HepG2 (cell line): ENCODE data around the gene ZMYND8. TPM values are rescaled to one million over a fixed set of nuclear protein-coding genes. Genes with fewer than 3 reads are reported as not detected.

Source experiments
- ATAC-seq: fragments of 200-7000 bp; cut with Tn5 transposase; 3 replicates; pipeline ENCODE4 v1.9.1; 2020; ENCODE audit warnings: mild to moderate bottlenecking, moderate library complexity
- BruUV-seq: library from RNA; stranded (reverse); fragments of 400-500 nt; replicated peaks from 2 replicates; lab custom pipeline; 2021; lab: Mats Ljungman, UMichigan
- CTCF ChIA-PET: fragments of 300-600 bp; formaldehyde crosslinking; extraction: SDS; loops from one replicate; lab custom pipeline; 2021; ENCODE audit warnings: low total read pairs, inconsistent platforms, low intra/inter-chr PET ratio; lab: Yijun Ruan, JAX
- POLR2A ChIA-PET: fragments of 350-600 bp; sonication (Branson Sonifier 250); formaldehyde crosslinking; loops from one replicate; lab custom pipeline; 2020; ENCODE audit warnings: antibody characterized with exemption, inconsistent platforms; lab: Yijun Ruan, JAX
- DNase-seq: peaks from one replicate; pipeline ENCODE4 v3.0.0-alpha.2; 2015; ENCODE audit warnings: low spot score
- FAIRE-seq: peaks from 3 replicates; lab custom pipeline; 2011; peaks lifted over from hg19 to GRCh38; lab: Jason Lieb, UNC
- H2AFZ ChIP-seq: one replicate; pipeline ENCODE4 v1.6.1; 2011; ENCODE audit warnings: low read length, inconsistent platforms
- H3K27ac ChIP-seq: fragments of 300-600 bp; 3 replicates; pipeline ENCODE4 v1.8.0; 2011; ENCODE audit warnings: mixed run types, mild to moderate bottlenecking, mixed read lengths, low read length, inconsistent platforms; ENCODE audit not compliant: insufficient read depth; ENCODE audit errors: extremely low read length
- H3K27me3 ChIP-seq, 2 experiments: fragments of 200-600 bp in 1 of 2; 2 replicates in 1 of 2; 3 replicates in 1 of 2; pipeline versions ENCODE4 v1.6.0 to v1.8.0; 2011; ENCODE audit warnings: low read length in 2 of 2, mild to moderate bottlenecking in 2 of 2, moderate library complexity in 2 of 2, inconsistent platforms in 1 of 2; ENCODE audit not compliant: insufficient read depth in 2 of 2, control insufficient read depth in 1 of 2
- H3K36me3 ChIP-seq, 2 experiments: fragments of 200-600 bp in 1 of 2; replicated peaks in 1 of 2; 2 replicates in 1 of 2; 3 replicates in 1 of 2; pipeline versions ENCODE4 v1.5.1 to v1.8.0; 2011; ENCODE audit warnings: low read length in 2 of 2, inconsistent platforms in 1 of 2; ENCODE audit not compliant: insufficient read depth in 2 of 2, control insufficient read depth in 1 of 2
- H3K4me1 ChIP-seq: 2 replicates; pipeline ENCODE4 v1.5.1; 2012; ENCODE audit warnings: low read length, inconsistent platforms; ENCODE audit not compliant: insufficient read depth
- H3K4me2 ChIP-seq: 2 replicates; pipeline ENCODE4 v1.6.0; 2011; ENCODE audit warnings: low read depth, low read length, inconsistent platforms
- H3K4me3 ChIP-seq, 3 experiments: fragments of 200-600 bp in 1 of 3; sonication (generic), shearing (Covaris generic) in 1 of 3; replicated peaks in 1 of 3; 2 replicates each; pipeline ENCODE4 v1.5.1; 2011 to 2016; ENCODE audit warnings: low read length in 3 of 3, inconsistent platforms in 2 of 3, low read depth in 2 of 3, mild to moderate bottlenecking in 2 of 3, control low read depth in 1 of 3, mixed read lengths in 1 of 3; ENCODE audit not compliant: insufficient read depth in 1 of 3
- H3K79me2 ChIP-seq: one replicate; pipeline ENCODE4 v1.6.1; 2011; ENCODE audit warnings: low read length, inconsistent platforms; ENCODE audit not compliant: insufficient read depth
- H3K9ac ChIP-seq: 2 replicates; pipeline ENCODE4 v1.6.0; 2011; ENCODE audit warnings: mild to moderate bottlenecking, low read depth, low read length, inconsistent platforms; ENCODE audit not compliant: insufficient read depth
- H3K9me3 ChIP-seq: 2 replicates; pipeline ENCODE4 v1.5.1; 2012; ENCODE audit warnings: mild to moderate bottlenecking, low read length
- H4K20me1 ChIP-seq: 2 replicates; pipeline ENCODE4 v1.6.0; 2011; ENCODE audit warnings: inconsistent platforms, mild to moderate bottlenecking, low read length, moderate library complexity; ENCODE audit not compliant: insufficient read depth
- AKAP8 ChIP-seq: sonication (generic); formaldehyde crosslinking; IDR thresholded peaks from 2 replicates; pipeline ENCODE4 v1.5.1; 2020; ENCODE audit warnings: mild to moderate bottlenecking, missing genetic modification reagents
- ELF3 ChIP-seq: IDR thresholded peaks from 2 replicates; pipeline ENCODE4 v1.6.1; 2016; ENCODE audit warnings: missing genetic modification reagents, missing compliant biosample characterization
- GPBP1L1 ChIP-seq: sonication (generic); formaldehyde crosslinking; IDR thresholded peaks from 2 replicates; pipeline ENCODE4 v1.5.0; 2020; ENCODE audit warnings: mild to moderate bottlenecking, missing genetic modification reagents
- HOXA9 ChIP-seq: sonication (generic); formaldehyde crosslinking; IDR thresholded peaks from 2 replicates; pipeline ENCODE4 v1.8.1; 2022; ENCODE audit warnings: missing genetic modification reagents, mild to moderate bottlenecking, moderate library complexity, borderline replicate concordance
- IKZF1 ChIP-seq: fragments of 450-650 bp; IDR thresholded peaks from 2 replicates; pipeline ENCODE4 v1.7.1; 2016
- KMT2A ChIP-seq: sonication (generic); formaldehyde crosslinking; IDR thresholded peaks from 2 replicates; pipeline ENCODE4 v1.4.0; 2020; ENCODE audit warnings: missing genetic modification reagents
- MTA1 ChIP-seq: sonication (generic); formaldehyde crosslinking; IDR thresholded peaks from 2 replicates; pipeline ENCODE4 v1.4.0; 2020; ENCODE audit warnings: missing genetic modification reagents, mild to moderate bottlenecking, borderline replicate concordance
- NCOA2 ChIP-seq: sonication (generic); formaldehyde crosslinking; IDR thresholded peaks from 2 replicates; pipeline ENCODE4 v1.8.0; 2022; ENCODE audit warnings: inconsistent platforms
- NCOR1 ChIP-seq: fragments of 200-600 bp; sonication (generic); IDR thresholded peaks from 2 replicates; pipeline ENCODE4 v1.7.0; 2017; ENCODE audit warnings: antibody characterized with exemption, low read length, borderline replicate concordance
- PRPF4 ChIP-seq: fragments of 200-400 bp; formaldehyde crosslinking; IDR thresholded peaks from 2 replicates; pipeline ENCODE4 v1.6.1; 2016; ENCODE audit warnings: low read length, low read depth; ENCODE audit not compliant: poor library complexity, severe bottlenecking
- RBAK ChIP-seq: sonication (generic); formaldehyde crosslinking; IDR thresholded peaks from 2 replicates; pipeline ENCODE4 v1.5.1; 2020; ENCODE audit warnings: mild to moderate bottlenecking, missing genetic modification reagents
- RFX5 ChIP-seq: IDR thresholded peaks from 2 replicates; pipeline ENCODE4 v1.6.1; 2011; ENCODE audit warnings: low read depth, low read length, improper control_type of control experiment
- TOE1 ChIP-seq: sonication (generic); formaldehyde crosslinking; IDR thresholded peaks from 2 replicates; pipeline ENCODE4 v1.4.0; 2020; ENCODE audit warnings: mild to moderate bottlenecking, missing genetic modification reagents
- ZMYM3 ChIP-seq: sonication (generic); formaldehyde crosslinking; IDR thresholded peaks from 2 replicates; pipeline ENCODE4 v1.5.1; 2020; ENCODE audit warnings: mild to moderate bottlenecking, missing genetic modification reagents
- ZNF276 ChIP-seq: sonication (generic); formaldehyde crosslinking; IDR thresholded peaks from 2 replicates; pipeline ENCODE4 v1.4.0; 2020; ENCODE audit warnings: mild to moderate bottlenecking, low read depth, missing genetic modification reagents
- ZNF432 ChIP-seq: sonication (generic); formaldehyde crosslinking; IDR thresholded peaks from 2 replicates; pipeline ENCODE4 v1.5.0; 2020; ENCODE audit warnings: missing genetic modification reagents, mild to moderate bottlenecking, borderline replicate concordance
- ZNF740 ChIP-seq: sonication (generic); formaldehyde crosslinking; IDR thresholded peaks from 2 replicates; pipeline ENCODE4 v1.4.0; 2020; ENCODE audit warnings: missing genetic modification reagents
- ZSCAN22 ChIP-seq: sonication (generic); formaldehyde crosslinking; IDR thresholded peaks from 2 replicates; pipeline ENCODE4 v1.4.0; 2020; ENCODE audit warnings: mild to moderate bottlenecking, missing genetic modification reagents
- ZSCAN25 ChIP-seq: sonication (generic); formaldehyde crosslinking; IDR thresholded peaks from 2 replicates; pipeline ENCODE4 v1.8.0; 2022; ENCODE audit warnings: mild to moderate bottlenecking, missing genetic modification reagents
- WGBS: methylation state at CpG from one replicate; pipeline ENCODE4 v1.1.6; 2017; ENCODE audit warnings: low lambda C conversion rate; 5-methylcytosine and 5-hydroxymethylcytosine counted together
- in situ Hi-C: cut with HindIII; loops from 2 replicates; pipeline ENCODE4 v1.10.0; 2017; ENCODE audit warnings: low pct_unique_long_range_greater_than_20kb; ENCODE audit not compliant: extremely low pct_ligation_motif_present
- intact Hi-C: fragments of 100-400 bp; cut with micrococcal nuclease; formaldehyde crosslinking; loops from one replicate; pipeline ENCODE4 v1.10.0; 2022; ENCODE audit not compliant: unreplicated experiment
- polyA plus RNA-seq, 8 experiments: library from polyadenylated mRNA; depleted of rRNA in 3 of 8; stranded (reverse) in 7 of 8; unstranded in 1 of 8; fragments of >200 nt; fragmentation: Illumina TruSeq in 4 of 8; extraction: Trizol in 4 of 8; gene quantifications; 2 replicates each; pipeline versions ENCODE4 v1.2.1 to v1.2.3, GENCODE V29; 2011 to 2016; ENCODE audit warnings: low read depth in 4 of 8, missing spikeins in 1 of 8, mixed read lengths in 1 of 8; ENCODE audit not compliant: insufficient read depth in 1 of 8
- total RNA-seq, 5 experiments: library from RNA; depleted of rRNA; stranded (reverse); fragments of >200 nt; fragmentation: Illumina TruSeq; extraction: Trizol; gene quantifications; 2 replicates each; pipeline ENCODE4 v1.2.3, GENCODE V29; 2016; ENCODE audit warnings: low read depth in 1 of 5

ZMYND8 gene
- total and polyA plus RNA-seq, 2 of the 13 experiments (the other 11 are each of a cell fraction or from before 2014, with no cell fraction given) = 53.9 to 84.7 TPM

DNA sequence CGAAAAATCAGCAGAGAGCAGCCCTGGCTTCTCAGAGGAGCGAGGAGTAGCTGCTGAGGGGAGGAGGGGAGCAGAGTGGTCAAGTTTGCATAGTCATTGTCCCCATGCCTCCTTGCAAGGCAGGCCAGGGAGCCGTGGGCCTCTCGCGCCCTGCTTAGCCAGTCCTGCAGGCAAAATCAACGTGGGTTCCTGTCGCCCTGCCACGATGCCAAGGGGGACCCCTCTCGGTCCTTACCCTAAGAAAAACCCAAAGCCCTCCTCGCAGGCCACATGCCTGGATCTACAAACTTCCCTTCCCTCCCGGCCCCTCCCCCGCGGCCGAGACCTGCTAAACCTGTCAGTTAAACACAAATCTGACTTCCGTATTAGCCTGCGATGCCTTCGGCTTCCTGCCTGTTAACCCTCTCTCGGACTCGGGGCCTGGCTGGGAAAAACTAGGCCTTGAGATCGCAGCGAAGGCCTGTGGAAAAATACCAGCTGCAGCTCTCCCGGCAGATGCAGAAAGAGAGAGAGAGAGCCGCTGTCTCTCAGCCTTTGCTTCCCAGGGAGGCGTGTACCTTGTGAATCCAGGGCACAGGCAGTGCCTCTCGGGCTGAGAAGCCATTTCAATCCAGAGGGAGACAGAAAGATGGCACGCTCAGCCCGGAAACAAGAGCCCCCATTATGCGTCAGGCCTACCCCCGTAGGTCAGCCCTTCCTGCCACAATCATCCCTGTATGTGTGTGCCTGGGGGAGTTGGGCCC lies 968 bp upstream of the ZMYND8 start:
- H3K4me1 ChIP-seq = peaks cover 78% of the 10 kb centered on the region
- FAIRE-seq = peak; percentile 80
- BruUV-seq = no TSS peak
- WGBS = under 1% methylated on average over 29 of the region's 29 CpGs
- peak overlapping the region; percentile 91 for H3K4me2 ChIP-seq
- peak overlapping the region; percentile 72 to 81 (median 73) for H3K4me3 ChIP-seq
- H3K27ac ChIP-seq = peak overlapping the region; percentile 99
- CTCF ChIA-PET = interaction anchor here (2.5 kb wide), 1 partner anchor 27 kb away, joined by 7 read pairs; no protein-coding TSS in a partner anchor
- H3K9ac ChIP-seq = peak overlapping the region; percentile 99
- DNase-seq = peak; percentile 100
- no peaks in the 10 kb centered on the region for H3K9me3 ChIP-seq
- peaks cover 54% of the 10 kb centered on the region for H3K79me2 ChIP-seq
- H3K36me3 ChIP-seq = peaks cover 1 to 6% of the 10 kb centered on the region in 2 experiments; a peak in 2 of 5 replicates
- H3K27me3 ChIP-seq = no peaks in the 10 kb centered on the region; a peak in 1 of 5 replicates
- no peak overlapping the region for H2AFZ ChIP-seq
- POLR2A ChIA-PET = interaction anchor here (0.8 to 13.6 kb wide), 28 partner anchors 10 to 605 kb away, joined by 3 to 624 read pairs (median 19); partner anchors contain the start of gene NCOA3
- in situ Hi-C loops = no loop called here
- 0 out of 2 replicates have a peak, but pooled peaks cover 6% of the 10 kb centered on the region for H4K20me1 ChIP-seq
- intact Hi-C loops = loop anchor here (2.0 kb wide), 1 partner anchor 15 kb away; no protein-coding TSS in a partner anchor
- ATAC-seq = peak; percentile 58
- TF ChIP-seq NCOR1 (peak; percentile 59; the same call in 1 of the 2 replicates), ELF3 (CRISPR knock-in tag) (peak; percentile 100), KMT2A (CRISPR knock-in tag) (peak; percentile 94), RBAK (CRISPR knock-in tag) (peak; percentile 71; the same call in 1 of the 2 replicates), HOXA9 (CRISPR knock-in tag) (peak; percentile 94), ZNF740 (CRISPR knock-in tag) (peak; percentile 96), ZNF432 (CRISPR knock-in tag) (peak; percentile 84; the same call in 1 of the 2 replicates), PRPF4 (peak; percentile 51), TOE1 (CRISPR knock-in tag) (peak; percentile 99), ZMYM3 (CRISPR knock-in tag) (peak; percentile 95), MTA1 (CRISPR knock-in tag) (peak; percentile 83; the same call in 1 of the 2 replicates), ZSCAN22 (CRISPR knock-in tag) (peak; percentile 46; the same call in 1 of the 2 replicates), GPBP1L1 (CRISPR knock-in tag) (no peak), AKAP8 (CRISPR knock-in tag) (no peak; the same call in 1 of the 2 replicates), IKZF1 (no peak), NCOA2 (CRISPR knock-in tag) (peak; percentile 94), ZSCAN25 (CRISPR knock-in tag) (peak; percentile 88), ZNF276 (CRISPR knock-in tag) (peak; percentile 97), RFX5 (no peak)
